GM12878 (cell line): Measurements from ENCODE around the gene CLEC16A. TPM values are rescaled to one million over a fixed set of nuclear protein-coding genes. Genes with fewer than 3 reads are reported as not detected.

ENCODE experiments used
- ATAC-seq: fragments of 200-7000 bp; cut with Tn5 transposase; 3 replicates; pipeline ENCODE4 v1.9.1; 2020; ENCODE audit warnings: mild to moderate bottlenecking, moderate library complexity
- BruUV-seq: library from RNA; stranded (reverse); fragments of 400-500 nt; replicated peaks from 2 replicates; lab custom pipeline; 2021; lab: Mats Ljungman, UMichigan
- CTCF ChIA-PET: fragments of 300-600 bp; sonication (Branson Sonifier 250); formaldehyde crosslinking; extraction: SDS; loops from one replicate; lab custom pipeline; 2021; ENCODE audit warnings: inconsistent platforms; lab: Yijun Ruan, JAX
- POLR2A ChIA-PET: fragments of 350-600 bp; formaldehyde crosslinking; extraction: SDS; loops from one replicate; lab custom pipeline; 2021; ENCODE audit warnings: inconsistent platforms; lab: Charles Lee
- RAD21 ChIA-PET: fragments of 300-600 bp; sonication (Branson Sonifier 250); formaldehyde crosslinking; loops from one replicate; lab custom pipeline; 2023; ENCODE audit warnings: antibody characterized with exemption; ENCODE audit not compliant: unreplicated experiment; lab: Charles Lee
- SMC1A ChIA-PET: fragments of 300-600 bp; sonication (Branson Sonifier 250); formaldehyde crosslinking; loops from one replicate; lab custom pipeline; 2023; ENCODE audit not compliant: unreplicated experiment, uncharacterized antibody; lab: Charles Lee
- DNase-seq: peaks from one replicate; pipeline ENCODE4 v3.0.0-alpha.2; 2011; ENCODE audit warnings: low read depth, low spot score
- FAIRE-seq: peaks from 3 replicates; lab custom pipeline; 2011; peaks lifted over from hg19 to GRCh38; lab: Jason Lieb, UNC
- H2AFZ ChIP-seq: 2 replicates; pipeline ENCODE4 v1.6.0; 2011; ENCODE audit warnings: low read depth, low read length, control low read depth; ENCODE audit not compliant: control insufficient read depth
- H3K27ac ChIP-seq: 2 replicates; pipeline ENCODE4 v1.5.1; 2011; ENCODE audit warnings: control low read depth; ENCODE audit not compliant: control insufficient read depth, insufficient read depth
- H3K27me3 ChIP-seq, 2 experiments: replicated peaks in 1 of 2; 2 replicates each; pipeline versions ENCODE4 v1.6.0 to v1.6.1; 2011; ENCODE audit warnings: low read length in 1 of 2; ENCODE audit not compliant: control insufficient read depth in 2 of 2, insufficient read depth in 2 of 2
- H3K36me3 ChIP-seq, 2 experiments: 2 replicates each; pipeline ENCODE4 v1.5.1; 2011; ENCODE audit warnings: low read length in 1 of 2; ENCODE audit not compliant: control insufficient read depth in 2 of 2, insufficient read depth in 2 of 2
- H3K4me1 ChIP-seq: 2 replicates; pipeline ENCODE4 v1.6.1; 2011; ENCODE audit warnings: mild to moderate bottlenecking, low read length, moderate library complexity, mixed read lengths; ENCODE audit not compliant: control insufficient read depth, insufficient read depth
- H3K4me2 ChIP-seq: 2 replicates; pipeline ENCODE4 v1.6.0; 2011; ENCODE audit warnings: control low read depth; ENCODE audit not compliant: control insufficient read depth, insufficient read depth
- H3K4me3 ChIP-seq: fragments of 200-600 bp; sonication (generic); 2 replicates; pipeline ENCODE4 v1.5.1; 2016
- H3K79me2 ChIP-seq: 2 replicates; pipeline ENCODE4 v1.6.0; 2011; ENCODE audit warnings: low read length; ENCODE audit not compliant: control insufficient read depth, insufficient read depth
- H3K9ac ChIP-seq: 2 replicates; pipeline ENCODE4 v1.8.0; 2011; ENCODE audit warnings: low read length, control low read depth, mixed read lengths; ENCODE audit not compliant: control insufficient read depth, insufficient read depth
- H3K9me3 ChIP-seq: replicated peaks from 3 replicates; pipeline ENCODE4 v1.5.1; 2011; ENCODE audit warnings: mild to moderate bottlenecking, low read length; ENCODE audit not compliant: control insufficient read depth, insufficient read depth
- H4K20me1 ChIP-seq: 2 replicates; pipeline ENCODE4 v1.6.0; 2011; ENCODE audit not compliant: control insufficient read depth, insufficient read depth
- ATF7 ChIP-seq: fragments of 450-650 bp; IDR thresholded peaks from 2 replicates; pipeline ENCODE4 v1.6.1; 2016; ENCODE audit warnings: low read depth, mild to moderate bottlenecking
- FOXK2 ChIP-seq: fragments of 450-650 bp; IDR thresholded peaks from 2 replicates; pipeline ENCODE4 v1.6.1; 2017; ENCODE audit warnings: mild to moderate bottlenecking, moderate library complexity
- RUNX3 ChIP-seq: IDR thresholded peaks from 2 replicates; pipeline ENCODE4 v1.6.1; 2012; ENCODE audit warnings: low read length, inconsistent platforms
- ZNF217 ChIP-seq: fragments of 450-650 bp; IDR thresholded peaks from 2 replicates; pipeline ENCODE4 v1.6.1; 2017; ENCODE audit warnings: antibody characterized with exemption, mild to moderate bottlenecking
- WGBS: methylation state at CpG from one replicate; pipeline ENCODE4 v1.1.6; 2016; ENCODE audit warnings: low lambda C conversion rate; ENCODE audit not compliant: insufficient replicate concordance, insufficient coverage; ENCODE audit errors: missing lambda C conversion rate; 5-methylcytosine and 5-hydroxymethylcytosine counted together
- in situ Hi-C: fragments of 300-500 bp; cut with MboI; formaldehyde crosslinking; loops from 9 replicates; pipeline ENCODE4 v1.14.3; 2018; ENCODE audit warnings: mixed read lengths
- intact Hi-C: fragments of 100-400 bp; cut with micrococcal nuclease; formaldehyde crosslinking; loops from one replicate; pipeline ENCODE4 v1.14.2; 2022; ENCODE audit not compliant: unreplicated experiment
- polyA plus RNA-seq, 11 experiments: library from polyadenylated mRNA; depleted of rRNA in 4 of 11; unstranded in 6 of 11; stranded (reverse) in 5 of 11; fragments of >200 nt; fragmentation: Nextera tagmentation in 4 of 11; fragmentation: Illumina TruSeq in 1 of 11; extraction: Ambion mirVana in 4 of 11; extraction: Trizol in 1 of 11; gene quantifications; 1 replicate in 1 of 11; 2 replicates in 10 of 11; pipeline versions ENCODE4 v1.2.1 to v1.2.3, GENCODE V29; 2011 to 2016; ENCODE audit warnings: inconsistent platforms in 2 of 11, missing spikeins in 2 of 11, low read depth in 1 of 11
- total RNA-seq, 4 experiments: library from RNA; depleted of rRNA in 3 of 4; stranded (reverse); fragments of >200 nt in 3 of 4; fragmentation: Illumina TruSeq in 1 of 4; extraction: Trizol in 1 of 4; gene quantifications; 2 replicates each; pipeline versions ENCODE4 v1.2.1 to v1.2.3, GENCODE V29; 2013 to 2021

Gene CLEC16A
- total and polyA plus RNA-seq, 10 of the 15 experiments (the other 5 are each of a cell fraction or from before 2014, with no cell fraction given), result 1.5 to 28.8 (median 19.2) TPM

DNA sequence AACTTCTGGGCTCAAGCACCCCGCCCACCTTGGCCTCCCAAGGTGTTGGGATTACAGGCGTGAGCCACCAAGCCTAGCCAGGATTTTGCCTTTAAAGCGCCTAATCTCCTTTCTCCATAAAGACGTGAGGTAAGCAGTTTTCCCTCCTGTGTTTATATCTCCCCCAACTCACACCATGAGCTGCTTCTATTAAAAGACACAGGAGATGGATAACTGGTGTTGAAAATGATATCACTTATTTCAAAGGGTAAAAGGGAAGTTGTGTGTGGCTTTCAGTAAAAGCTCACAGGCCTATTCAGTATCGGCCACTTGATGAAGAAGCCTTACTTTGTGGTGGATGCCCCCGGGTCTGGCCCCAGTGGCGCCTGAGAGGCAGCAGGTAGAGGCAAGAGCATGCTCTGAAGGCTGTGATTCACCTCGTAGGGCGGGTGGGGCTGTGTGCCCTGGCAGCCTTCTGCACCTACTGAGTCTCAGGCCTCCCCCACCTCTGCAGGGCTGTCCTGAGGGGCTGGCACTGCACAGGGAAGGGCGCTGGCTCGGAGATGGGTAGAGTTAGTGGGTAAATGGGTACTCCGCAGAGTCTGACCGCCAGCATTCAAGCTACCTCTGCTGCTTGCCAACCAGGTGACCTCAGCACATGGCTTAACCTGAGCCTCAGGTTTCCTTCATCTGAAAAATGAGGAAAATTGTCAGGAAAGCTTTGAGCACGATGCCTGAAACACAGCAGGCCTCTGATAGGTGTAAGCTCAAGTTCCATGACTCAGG, 146.8 kb downstream of the CLEC16A start:
- Histone ChIP-seq H3K9me3 (no peaks in the 10 kb centered on the region), H3K4me3 (no peak overlapping the region), H3K4me1 (peaks cover 60% of the 10 kb centered on the region), H3K27me3 (no peaks in the 10 kb centered on the region)
- intact Hi-C loops, result no loop called here
- POLR2A ChIA-PET, result interaction anchor here (0.5 to 2.4 kb wide), 7 partner anchors 11 to 43 kb away, joined by 3 to 8 read pairs (median 3); no protein-coding TSS in a partner anchor
- TF ChIP-seq RUNX3 (peak; percentile 20; the same call in 1 of the 2 replicates), ZNF217 (no peak), ATF7 (0 out of 2 replicates have a peak, but pooled peaks have one; percentile 26), FOXK2 (no peak)
- TF ChIP-seq, all 136 proteins: peak for 2
- BruUV-seq, result no TSS peak
- Histone ChIP-seq H3K9ac (no peak overlapping the region), H3K79me2 (no peaks in the 10 kb centered on the region), H2AFZ (no peak overlapping the region), H4K20me1 (no peaks in the 10 kb centered on the region), H3K27ac (no peak overlapping the region), H3K4me2 (no peak overlapping the region), H3K36me3 (peaks cover 0 to 5% of the 10 kb centered on the region in 2 experiments; a peak in 2 of 4 replicates)
- DNase-seq, result no peak
- no peak for FAIRE-seq
- CTCF ChIA-PET, result interaction anchor here (0.6 to 4.1 kb wide), 4 partner anchors 8 to 265 kb away, joined by 3 to 20 read pairs (median 4); no protein-coding TSS in a partner anchor
- in situ Hi-C loops, result no loop called here
- RAD21 ChIA-PET, result interaction anchor here (1.0 to 2.6 kb wide), 2 partner anchors 13 to 137 kb away, joined by 3 to 11 read pairs; no protein-coding TSS in a partner anchor
- WGBS, result 82% methylated on average over 14 of the region's 14 CpGs
- peak; percentile 12; the same call in 2 of the 3 replicates for ATAC-seq
- SMC1A ChIA-PET, result interaction anchor here (1.0 to 6.5 kb wide), 8 partner anchors 8 to 143 kb away, joined by 3 to 68 read pairs (median 5); no protein-coding TSS in a partner anchor
